GM12891 (cell line): ENCODE results near the gene RNASEH2C.
"Not testable (repeated sequence)": the region's sequence is repeated elsewhere in the genome, so short reads cannot be mapped to it uniquely, and the experiment has no call there.

ENCODE experiments used
- DNase-seq: peaks from one replicate; pipeline ENCODE4 v3.0.0; 2011; ENCODE audit warnings: low spot score; ENCODE audit not compliant: insufficient read length
- FAIRE-seq: peaks from 2 replicates; lab custom pipeline; 2011; peaks lifted over from hg19 to GRCh38; lab: Jason Lieb, UNC
- PAX5 ChIP-seq: IDR thresholded peaks from 2 replicates; pipeline ENCODE4 v1.6.1; 2011; ENCODE audit warnings: low read length, moderate library complexity, mild to moderate bottlenecking; ENCODE audit not compliant: insufficient read depth, severe bottlenecking
- POLR2A ChIP-seq: IDR thresholded peaks from 2 replicates; pipeline ENCODE4 v1.6.1; 2011; ENCODE audit warnings: low read depth, low read length, control low read depth
- POLR2AphosphoS5 ChIP-seq: IDR thresholded peaks from 2 replicates; pipeline ENCODE4 v1.6.1; 2011; ENCODE audit warnings: low read depth, low read length, control low read depth
- POU2F2 ChIP-seq: IDR thresholded peaks from 2 replicates; pipeline ENCODE4 v1.6.1; 2011; ENCODE audit warnings: low read depth, mild to moderate bottlenecking, control low read depth, low read length, moderate library complexity
- SPI1 ChIP-seq: IDR thresholded peaks from 2 replicates; pipeline ENCODE4 v1.6.1; 2011; ENCODE audit warnings: low read depth, low read length, control low read depth
- TAF1 ChIP-seq: IDR thresholded peaks from 2 replicates; pipeline ENCODE4 v1.6.1; 2011; ENCODE audit warnings: low read depth, low read length, control low read depth

The RNASEH2C gene

GRCh38 chr11:65709661-65710060, 10.9 kb downstream of the RNASEH2C start:
- TF ChIP-seq SPI1: no peak
- TF ChIP-seq TAF1: no peak
- no peak for TF ChIP-seq PAX5
- TF ChIP-seq POU2F2: no peak
- TF ChIP-seq POLR2A: no peak
- no peak for TF ChIP-seq POLR2AphosphoS5
- no peak for DNase-seq
- FAIRE-seq: no peak

GRCh38 chr11:65708451-65708850, 12.1 kb downstream of the RNASEH2C start:
- TF ChIP-seq TAF1 (no peak), PAX5 (no peak), POLR2A (no peak), POLR2AphosphoS5 (no peak), POU2F2 (no peak), SPI1 (no peak)
- DNase-seq (no peak), FAIRE-seq (no peak)

GRCh38 chr11:65707002-65707401, 13.6 kb downstream of the RNASEH2C start:
- not testable (repeated sequence) for DNase-seq, FAIRE-seq

- peak; percentile 65 for FAIRE-seq
- DNase-seq: not testable (repeated sequence)
Measured at GRCh38 chr11:65706303-65706763, 14.3 kb downstream of the RNASEH2C start.

- no peak for FAIRE-seq
- DNase-seq: no peak
- no peak for TF ChIP-seq POLR2AphosphoS5
- TF ChIP-seq POU2F2: no peak
- TF ChIP-seq POLR2A: no peak
- no peak for TF ChIP-seq SPI1
- no peak for TF ChIP-seq TAF1
- no peak for TF ChIP-seq PAX5
Measured at GRCh38 chr11:65703846-65704245, 16.8 kb downstream of the RNASEH2C start.

- no peak for FAIRE-seq
- no peak for DNase-seq
- TF ChIP-seq PAX5 (no peak), SPI1 (no peak)
Measured at GRCh38 chr11:65701686-65702085, 18.9 kb downstream of the RNASEH2C start.

- TF ChIP-seq TAF1 (no peak), PAX5 (no peak), POLR2A (no peak), POU2F2 (no peak)
- DNase-seq (no peak), FAIRE-seq (peak; percentile 52)
Measured at GRCh38 chr11:65700399-65700798, 20.2 kb downstream of the RNASEH2C start.

GRCh38 chr11:65699306-65699705, 21.3 kb downstream of the RNASEH2C start:
- FAIRE-seq: no peak
- no peak for TF ChIP-seq POLR2A
- TF ChIP-seq PAX5: no peak
- no peak for TF ChIP-seq SPI1
- TF ChIP-seq TAF1: no peak
- no peak for TF ChIP-seq POU2F2
- TF ChIP-seq POLR2AphosphoS5: no peak
- DNase-seq: no peak

GRCh38 chr11:65698205-65698604, 22.4 kb downstream of the RNASEH2C start:
- DNase-seq (no peak), FAIRE-seq (no peak)
- no peak for TF ChIP-seq POLR2A
- no peak for TF ChIP-seq TAF1
- TF ChIP-seq POLR2AphosphoS5: no peak
- TF ChIP-seq PAX5: no peak
- TF ChIP-seq SPI1: no peak
- no peak for TF ChIP-seq POU2F2

GRCh38 chr11:65696802-65697552, 23.6 kb downstream of the RNASEH2C start:
- no peak for TF ChIP-seq POU2F2
- TF ChIP-seq TAF1: no peak
- no peak for TF ChIP-seq PAX5
- no peak for TF ChIP-seq POLR2AphosphoS5
- TF ChIP-seq SPI1: no peak
- no peak for TF ChIP-seq POLR2A
- no peak for FAIRE-seq

More at GRCh38 chr11:65696802-65697552, 23.6 kb downstream of the RNASEH2C start:
- no peak for DNase-seq
